ENCODE data around the gene AFF3.

- TF ChIP-seq CTCF (IDR thresholded peaks at IDR 0.05) (no peak), ZFX (IDR thresholded peaks at IDR 0.05; ENCODE audit: borderline replicate concordance) (no peak)
Measured at GRCh38 chr2:100126897-100127401, 15.4 kb downstream of the AFF3 start.

Data from 22Rv1 (cell line).